Activated T-cell treated with anti-CD3 and anti-CD28 coated beads for 1 hour (primary cell): ENCODE data around the gene RASAL2.

Experiments
- DNase-seq: peaks from one replicate; pipeline ENCODE4 v3.0.0-alpha.2; 2020; ENCODE audit warnings: low read depth

The RASAL2 gene

GRCh38 chr1:178393370-178393769, 299.5 kb downstream of the RASAL2 start:
- no peak for DNase-seq

- no peak for DNase-seq
Observed at GRCh38 chr1:178396789-178397188, 302.9 kb downstream of the RASAL2 start.

GRCh38 chr1:178397678-178398077, 303.8 kb downstream of the RASAL2 start:
- DNase-seq: no peak

GRCh38 chr1:178399177-178399728, 305.3 kb downstream of the RASAL2 start:
- DNase-seq: no peak

- DNase-seq: no peak
Observed at GRCh38 chr1:178405137-178405536, 311.2 kb downstream of the RASAL2 start.

- DNase-seq: no peak
Observed at GRCh38 chr1:178407215-178407614, 313.3 kb downstream of the RASAL2 start.

GRCh38 chr1:178407655-178408054, 313.8 kb downstream of the RASAL2 start:
- no peak for DNase-seq

- no peak for DNase-seq
Observed at GRCh38 chr1:178408871-178409270, 315.0 kb downstream of the RASAL2 start.

GRCh38 chr1:178409541-178409940, 315.6 kb downstream of the RASAL2 start:
- DNase-seq: no peak

- DNase-seq: no peak
Observed at GRCh38 chr1:178411756-178412399, 318.0 kb downstream of the RASAL2 start.

- no peak for DNase-seq
Observed at GRCh38 chr1:178412400-178412770, 318.5 kb downstream of the RASAL2 start.

- DNase-seq: no peak
Observed at GRCh38 chr1:178417858-178418257, 324.0 kb downstream of the RASAL2 start.

- no peak for DNase-seq
Observed at GRCh38 chr1:178418284-178418955, 324.5 kb downstream of the RASAL2 start.

- DNase-seq: no peak
Observed at GRCh38 chr1:178434360-178434759, 340.5 kb downstream of the RASAL2 start.

GRCh38 chr1:178434899-178435435, 341.1 kb downstream of the RASAL2 start:
- DNase-seq: no peak

- no peak for DNase-seq
Observed at GRCh38 chr1:178436899-178437298, 343.0 kb downstream of the RASAL2 start.

GRCh38 chr1:178438432-178438831, 344.5 kb downstream of the RASAL2 start:
- no peak for DNase-seq

GRCh38 chr1:178442925-178443324, 349.0 kb downstream of the RASAL2 start:
- DNase-seq: no peak

GRCh38 chr1:178450871-178451270, 357.0 kb downstream of the RASAL2 start:
- no peak for DNase-seq

GRCh38 chr1:178451529-178451928, 357.6 kb downstream of the RASAL2 start:
- DNase-seq: no peak

GRCh38 chr1:178452013-178452412, 358.1 kb downstream of the RASAL2 start:
- DNase-seq: no peak

GRCh38 chr1:178456472-178456871, 362.6 kb downstream of the RASAL2 start:
- DNase-seq: no peak

- no peak for DNase-seq
Observed at GRCh38 chr1:178457651-178458050, 363.7 kb downstream of the RASAL2 start.
